Loucy (cell line): Measurements from ENCODE around the gene YTHDF2.

ENCODE experiments used
- H2AFZ ChIP-seq: fragments of 200-600 bp; sonication (generic); 2 replicates; pipeline ENCODE4 v1.6.0; 2016; ENCODE audit warnings: antibody characterized with exemption, mild to moderate bottlenecking, low read length, moderate library complexity
- H3F3A ChIP-seq: fragments of 200-600 bp; 2 replicates; pipeline ENCODE4 v1.6.0; 2016; ENCODE audit warnings: antibody characterized with exemption, low read depth, mild to moderate bottlenecking
- H3K27me3 ChIP-seq: fragments of 200-600 bp; sonication (generic); 2 replicates; pipeline ENCODE4 v1.6.1; 2014; ENCODE audit warnings: low read length, mild to moderate bottlenecking; ENCODE audit not compliant: insufficient read depth, poor library complexity, severe bottlenecking
- H3K36me3 ChIP-seq: fragments of 200-600 bp; sonication (generic); 2 replicates; pipeline ENCODE4 v1.6.1; 2016; ENCODE audit warnings: low read length; ENCODE audit not compliant: insufficient read depth
- H3K4me1 ChIP-seq: fragments of 200-600 bp; sonication (generic); 2 replicates; pipeline ENCODE4 v1.5.1; 2014; ENCODE audit warnings: low read length, mild to moderate bottlenecking; ENCODE audit not compliant: insufficient read depth, poor library complexity, severe bottlenecking
- H3K4me2 ChIP-seq: fragments of 200-600 bp; sonication (generic); 2 replicates; pipeline ENCODE4 v1.6.0; 2014; ENCODE audit warnings: antibody characterized with exemption, low read length, low read depth, mild to moderate bottlenecking; ENCODE audit not compliant: poor library complexity, severe bottlenecking
- H3K4me3 ChIP-seq: fragments of 200-600 bp; sonication (generic); 2 replicates; pipeline ENCODE4 v1.5.1; 2014; ENCODE audit warnings: low read length, mild to moderate bottlenecking, mixed read lengths; ENCODE audit not compliant: poor library complexity, severe bottlenecking
- H3K79me2 ChIP-seq: fragments of 200-600 bp; sonication (generic); 2 replicates; pipeline ENCODE4 v1.6.1; 2014; ENCODE audit warnings: low read length; ENCODE audit not compliant: insufficient read depth
- H3K9ac ChIP-seq: fragments of 200-600 bp; sonication (generic); 2 replicates; pipeline ENCODE4 v1.6.0; 2014; ENCODE audit warnings: mild to moderate bottlenecking, low read depth, low read length, moderate library complexity; ENCODE audit not compliant: poor library complexity, severe bottlenecking
- H3K9me2 ChIP-seq: fragments of 200-600 bp; sonication (generic); replicated peaks from 2 replicates; pipeline ENCODE4 v1.6.1; 2016; ENCODE audit warnings: low read depth, low read length, mixed read lengths
- H3K9me3 ChIP-seq: fragments of 200-600 bp; sonication (generic); 2 replicates; pipeline ENCODE4 v1.6.1; 2014; ENCODE audit warnings: mild to moderate bottlenecking, antibody characterized with exemption, low read length, low read depth; ENCODE audit not compliant: insufficient read depth
- H4K20me1 ChIP-seq: fragments of 200-600 bp; sonication (generic); 2 replicates; pipeline ENCODE4 v1.6.0; 2014; ENCODE audit warnings: antibody characterized with exemption, low read length, mild to moderate bottlenecking; ENCODE audit not compliant: insufficient read depth, poor library complexity, severe bottlenecking
- CTCF ChIP-seq: fragments of 200-600 bp; sonication (generic); conservative IDR thresholded peaks from 2 replicates; pipeline ENCODE4 v1.5.1; 2014; ENCODE audit warnings: mild to moderate bottlenecking, antibody characterized with exemption, low read length
- EZH2phosphoT487 ChIP-seq: fragments of 200-600 bp; IDR thresholded peaks from 2 replicates; pipeline ENCODE4 v1.6.1; 2018; ENCODE audit warnings: antibody characterized with exemption, mild to moderate bottlenecking, moderate library complexity, borderline replicate concordance

Gene YTHDF2

GRCh38 chr1:28782011-28782410 lies 45.3 kb downstream of the YTHDF2 start:
- Histone ChIP-seq H3K36me3 (no peaks in the 10 kb centered on the region), H3K4me2 (no peak overlapping the region), H3K9me3 (no peaks in the 10 kb centered on the region), H3K4me3 (no peak overlapping the region), H3K9me2 (no peaks in the 10 kb centered on the region), H3K9ac (no peak overlapping the region), H2AFZ (no peak overlapping the region), H4K20me1 (no peaks in the 10 kb centered on the region), H3K79me2 (no peaks in the 10 kb centered on the region), H3F3A (no peaks in the 10 kb centered on the region), H3K4me1 (no peaks in the 10 kb centered on the region), H3K27me3 (no peaks in the 10 kb centered on the region)
- TF ChIP-seq EZH2phosphoT487 (no peak), CTCF (no peak)

- Histone ChIP-seq H4K20me1 (no peaks in the 10 kb centered on the region), H3K36me3 (no peaks in the 10 kb centered on the region), H3K9me3 (no peaks in the 10 kb centered on the region), H3K9ac (no peak overlapping the region), H3K27me3 (no peaks in the 10 kb centered on the region), H3K9me2 (no peaks in the 10 kb centered on the region), H3F3A (no peaks in the 10 kb centered on the region), H3K4me2 (no peak overlapping the region), H2AFZ (no peak overlapping the region), H3K4me3 (no peak overlapping the region), H3K4me1 (no peaks in the 10 kb centered on the region), H3K79me2 (no peaks in the 10 kb centered on the region)
- TF ChIP-seq CTCF (peak; percentile 39), EZH2phosphoT487 (no peak)
Observed at GRCh38 chr1:28783363-28783762, 46.6 kb downstream of the YTHDF2 start.

GRCh38 chr1:28789412-28789811 lies 52.7 kb downstream of the YTHDF2 start:
- Histone ChIP-seq H3K9me2 (no peaks in the 10 kb centered on the region), H2AFZ (no peak overlapping the region), H3K4me1 (no peaks in the 10 kb centered on the region), H4K20me1 (no peaks in the 10 kb centered on the region), H3K79me2 (no peaks in the 10 kb centered on the region), H3K36me3 (no peaks in the 10 kb centered on the region), H3F3A (no peaks in the 10 kb centered on the region), H3K4me3 (no peak overlapping the region), H3K9me3 (no peaks in the 10 kb centered on the region), H3K9ac (no peak overlapping the region), H3K4me2 (no peak overlapping the region), H3K27me3 (no peaks in the 10 kb centered on the region)
- TF ChIP-seq EZH2phosphoT487 (no peak), CTCF (no peak)
